GM18873 (cell line): ENCODE measurements around the gene ABCG2.

Source experiments
- ATAC-seq: cut with Tn5 transposase; IDR thresholded peaks from one replicate; pipeline ENCODE4 v1.9.1; 2021; ENCODE audit warnings: mild to moderate bottlenecking, moderate library complexity, moderate number of reproducible peaks; ENCODE audit not compliant: unreplicated experiment, low FRiP score

ABCG2 gene

GRCh38 chr4:88077911-88078524, 80.4 kb downstream of the ABCG2 start:
- ATAC-seq: no peak

GRCh38 chr4:88075336-88075735, 83.1 kb downstream of the ABCG2 start:
- ATAC-seq: no peak

- no peak for ATAC-seq
These were observed 88.4 kb downstream of the ABCG2 start for GRCh38 chr4:88070031-88070430.

- ATAC-seq: no peak
These were observed 94.0 kb downstream of the ABCG2 start for GRCh38 chr4:88064410-88064809.

GRCh38 chr4:88063634-88064296, 94.7 kb downstream of the ABCG2 start:
- ATAC-seq: no peak

- ATAC-seq: no peak
These were observed 95.6 kb downstream of the ABCG2 start for GRCh38 chr4:88062843-88063242.

- ATAC-seq: no peak
These were observed 96.1 kb downstream of the ABCG2 start for GRCh38 chr4:88062311-88062710.

GRCh38 chr4:88060431-88060830, 98.0 kb downstream of the ABCG2 start:
- no peak for ATAC-seq

GRCh38 chr4:88059766-88060165, 98.7 kb downstream of the ABCG2 start:
- no peak for ATAC-seq

GRCh38 chr4:88058295-88058694, 100.1 kb downstream of the ABCG2 start:
- no peak for ATAC-seq

GRCh38 chr4:88054901-88055300, 103.5 kb downstream of the ABCG2 start:
- ATAC-seq: no peak

- no peak for ATAC-seq
These were observed 104.2 kb downstream of the ABCG2 start for GRCh38 chr4:88054229-88054628.

- ATAC-seq: no peak
These were observed 113.4 kb downstream of the ABCG2 start for GRCh38 chr4:88045021-88045420.

- no peak for ATAC-seq
These were observed 114.7 kb downstream of the ABCG2 start for GRCh38 chr4:88043586-88044340.

- ATAC-seq: no peak
These were observed 115.4 kb downstream of the ABCG2 start for GRCh38 chr4:88043001-88043400.

GRCh38 chr4:88041626-88042025, 116.8 kb downstream of the ABCG2 start:
- no peak for ATAC-seq

- ATAC-seq: no peak
These were observed 117.7 kb downstream of the ABCG2 start for GRCh38 chr4:88040707-88041106.
